Spleen (tissue), 7 donors: ENCODE data around the gene AGFG2.

Experiments
- CTCF ChIP-seq, 11 experiments: fragments of 200-600 bp in 7 of 11; fragments of 450-650 bp in 4 of 11; sonication (generic) in 4 of 11; IDR thresholded peaks in 8 of 11; conservative IDR thresholded peaks in 3 of 11; 1 replicate in 7 of 11; 2 replicates in 4 of 11; pipeline versions ENCODE4 v1.4.0 to v1.8.0; 2016 to 2021; ENCODE audit warnings: antibody characterized with exemption in 11 of 11, inconsistent platforms in 4 of 11, mild to moderate bottlenecking in 1 of 11
- POLR2A ChIP-seq, 3 donors: fragments of 450-650 bp; IDR thresholded peaks; one replicate each; pipeline ENCODE4 v1.5.1; 2017; ENCODE audit warnings: antibody characterized with exemption in 3 of 3, mild to moderate bottlenecking in 1 of 3
- POLR2AphosphoS5 ChIP-seq, 3 donors: sonication (generic); formaldehyde crosslinking; IDR thresholded peaks; one replicate each; pipeline ENCODE4 v1.5.1; 2017; ENCODE audit warnings: antibody characterized with exemption in 3 of 3
- donor health status: DM: no; HTN: no; CAD: no; lungs with moderate emphysema.
- donor health status: DM: no; HTN: no; CAD: no.
- donor health status: DM: no; HTN: no; CAD: no.

- no peak for TF ChIP-seq CTCF (IDR thresholded peaks at IDR 0.05 in 8 of 11, conservative IDR thresholded peaks at IDR 0.05 in 3 of 11)
- no peak for TF ChIP-seq POLR2A (IDR thresholded peaks at IDR 0.05)
- no peak for TF ChIP-seq POLR2AphosphoS5 (IDR thresholded peaks at IDR 0.05)
These were observed 4.6 kb downstream of the AGFG2 start for GRCh38 chr7:100543586-100543985.
